PC-3 (cell line): ENCODE results near the gene KIAA0040. TPM values are rescaled to one million over a fixed set of nuclear protein-coding genes. Genes with fewer than 3 reads are reported as not detected.

Experiments
- ATAC-seq: fragments of 200-7000 bp; cut with Tn5 transposase; 2 replicates; pipeline ENCODE4 v1.9.1; 2020; ENCODE audit warnings: mild to moderate bottlenecking, moderate library complexity
- BruUV-seq: library from RNA; stranded (reverse); fragments of 400-500 nt; replicated peaks from 2 replicates; lab custom pipeline; 2021; lab: Mats Ljungman, UMichigan
- CTCF ChIA-PET: fragments of 300-600 bp; sonication (Branson Sonifier 250); formaldehyde crosslinking; loops from one replicate; lab custom pipeline; 2022; ENCODE audit warnings: antibody characterized with exemption; lab: Charles Lee
- POLR2A ChIA-PET: fragments of 300-600 bp; sonication (Branson Sonifier 250); formaldehyde crosslinking; loops from one replicate; lab custom pipeline; 2022; ENCODE audit warnings: antibody characterized with exemption; ENCODE audit not compliant: unreplicated experiment; lab: Charles Lee
- DNase-seq: peaks from one replicate; pipeline ENCODE4 v3.0.0-alpha.2; 2015
- H2AFZ ChIP-seq: fragments of 300-600 bp; sonication (generic); 2 replicates; pipeline ENCODE4 v1.6.0; 2016; ENCODE audit warnings: antibody characterized with exemption, low read length
- H3F3A ChIP-seq: fragments of 300-600 bp; sonication (generic); one replicate; pipeline ENCODE4 v1.6.0; 2017; ENCODE audit warnings: antibody characterized with exemption, low read length, control low read depth, mild to moderate bottlenecking; ENCODE audit not compliant: unreplicated experiment
- H3K27ac ChIP-seq: fragments of 300-600 bp; sonication (generic); 2 replicates; pipeline ENCODE4 v1.5.1; 2016; ENCODE audit warnings: mild to moderate bottlenecking, low read length
- H3K27me3 ChIP-seq: fragments of 300-600 bp; sonication (generic); 2 replicates; pipeline ENCODE4 v1.6.1; 2016; ENCODE audit warnings: low read length, mixed read lengths
- H3K36me3 ChIP-seq: fragments of 300-600 bp; sonication (generic); 2 replicates; pipeline ENCODE4 v1.6.1; 2016; ENCODE audit warnings: low read depth, mixed run types, low read length, mixed read lengths
- H3K4me1 ChIP-seq: fragments of 300-600 bp; sonication (generic); 2 replicates; pipeline ENCODE4 v1.5.1; 2016; ENCODE audit warnings: low read length; ENCODE audit not compliant: insufficient read depth
- H3K4me2 ChIP-seq: fragments of 300-600 bp; sonication (generic); 2 replicates; pipeline ENCODE4 v1.6.0; 2016; ENCODE audit warnings: low read length
- H3K4me3 ChIP-seq: fragments of 300-600 bp; sonication (generic); 2 replicates; pipeline ENCODE4 v1.5.1; 2016; ENCODE audit warnings: mild to moderate bottlenecking, low read length, mixed read lengths
- H3K79me2 ChIP-seq: fragments of 300-600 bp; sonication (generic); 2 replicates; pipeline ENCODE4 v1.6.1; 2017; ENCODE audit warnings: low read length, mixed read lengths
- H3K9ac ChIP-seq: fragments of 300-600 bp; sonication (generic); 2 replicates; pipeline ENCODE4 v1.6.0; 2016; ENCODE audit warnings: mild to moderate bottlenecking, low read length
- H3K9me2 ChIP-seq: fragments of 300-600 bp; sonication (generic); replicated peaks from 2 replicates; pipeline ENCODE4 v1.6.1; 2016; ENCODE audit warnings: mixed run types, low read length, mixed read lengths
- H3K9me3 ChIP-seq: fragments of 300-600 bp; sonication (generic); 2 replicates; pipeline ENCODE4 v1.6.1; 2016; ENCODE audit warnings: low read length, mixed read lengths
- H4K20me1 ChIP-seq: fragments of 300-600 bp; sonication (generic); 2 replicates; pipeline ENCODE4 v1.6.1; 2016; ENCODE audit warnings: low read length, mixed read lengths
- EZH2 ChIP-seq: fragments of 300-600 bp; sonication (generic); IDR thresholded peaks from one replicate; pipeline ENCODE4 v1.6.1; 2017; ENCODE audit warnings: antibody characterized with exemption, mild to moderate bottlenecking, low read length; ENCODE audit not compliant: unreplicated experiment
- EZH2phosphoT487 ChIP-seq: fragments of 300-600 bp; sonication (generic); IDR thresholded peaks from 2 replicates; pipeline ENCODE4 v1.6.1; 2018; ENCODE audit warnings: mild to moderate bottlenecking, antibody characterized with exemption, low read length, borderline replicate concordance
- intact Hi-C: fragments of 100-400 bp; cut with micrococcal nuclease; formaldehyde crosslinking; loops from 2 replicates; pipeline ENCODE4 v1.9.0; 2023
- total RNA-seq: library from RNA; depleted of rRNA; stranded (reverse); fragments of >200 nt; gene quantifications from 2 replicates; pipeline ENCODE4 v1.2.3, GENCODE V29; 2014
- TF ChIP-seq, protein P1 (sequence below): fragments of 300-600 bp; sonication (generic); conservative IDR thresholded peaks from 2 replicates; pipeline ENCODE4 v1.5.1; 2017; ENCODE audit warnings: antibody characterized with exemption, low read depth, mild to moderate bottlenecking, low read length

The KIAA0040 gene
- total RNA-seq, 1 experiment from 2014 or later, result 17.8 TPM

DNA sequence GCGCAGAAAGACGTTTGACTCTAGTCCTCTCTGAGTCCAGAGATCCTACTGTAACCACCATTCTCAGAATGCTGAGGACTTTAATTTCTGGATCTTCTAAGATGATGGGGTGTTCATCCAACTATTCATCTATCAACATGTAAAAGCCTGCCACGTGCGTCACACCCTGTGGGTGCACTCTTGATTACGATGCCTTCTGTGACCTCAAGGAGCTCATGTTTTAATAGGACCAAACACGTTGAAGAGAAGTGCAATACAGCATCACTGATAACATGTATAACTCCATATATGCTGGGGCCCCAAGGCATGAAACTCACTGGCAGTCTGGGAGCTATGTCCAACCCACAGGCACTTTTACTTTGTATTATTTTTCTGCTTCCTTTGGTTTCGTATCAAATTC is 19.0 kb downstream of the KIAA0040 start:
- no TSS peak for BruUV-seq
- TF ChIP-seq EZH2 (no peak), EZH2phosphoT487 (no peak)
- TF ChIP-seq, protein P1, sequence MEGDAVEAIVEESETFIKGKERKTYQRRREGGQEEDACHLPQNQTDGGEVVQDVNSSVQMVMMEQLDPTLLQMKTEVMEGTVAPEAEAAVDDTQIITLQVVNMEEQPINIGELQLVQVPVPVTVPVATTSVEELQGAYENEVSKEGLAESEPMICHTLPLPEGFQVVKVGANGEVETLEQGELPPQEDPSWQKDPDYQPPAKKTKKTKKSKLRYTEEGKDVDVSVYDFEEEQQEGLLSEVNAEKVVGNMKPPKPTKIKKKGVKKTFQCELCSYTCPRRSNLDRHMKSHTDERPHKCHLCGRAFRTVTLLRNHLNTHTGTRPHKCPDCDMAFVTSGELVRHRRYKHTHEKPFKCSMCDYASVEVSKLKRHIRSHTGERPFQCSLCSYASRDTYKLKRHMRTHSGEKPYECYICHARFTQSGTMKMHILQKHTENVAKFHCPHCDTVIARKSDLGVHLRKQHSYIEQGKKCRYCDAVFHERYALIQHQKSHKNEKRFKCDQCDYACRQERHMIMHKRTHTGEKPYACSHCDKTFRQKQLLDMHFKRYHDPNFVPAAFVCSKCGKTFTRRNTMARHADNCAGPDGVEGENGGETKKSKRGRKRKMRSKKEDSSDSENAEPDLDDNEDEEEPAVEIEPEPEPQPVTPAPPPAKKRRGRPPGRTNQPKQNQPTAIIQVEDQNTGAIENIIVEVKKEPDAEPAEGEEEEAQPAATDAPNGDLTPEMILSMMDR, result no peak
- H4K20me1 ChIP-seq, result no peaks in the 10 kb centered on the region
- H3K27me3 ChIP-seq, result no peaks in the 10 kb centered on the region
- intact Hi-C loops, result no loop called here
- ChIA-PET POLR2A (no interaction called here), CTCF (no interaction called here)
- no peak for ATAC-seq
- H3K4me2 ChIP-seq, result no peak overlapping the region
- H3K4me3 ChIP-seq, result no peak overlapping the region
- H3K9me3 ChIP-seq, result no peaks in the 10 kb centered on the region
- no peaks in the 10 kb centered on the region for H3K9me2 ChIP-seq
- peaks cover 14% of the 10 kb centered on the region for H3F3A ChIP-seq
- no peak overlapping the region for H2AFZ ChIP-seq
- no peak overlapping the region for H3K9ac ChIP-seq
- H3K36me3 ChIP-seq, result 0 out of 2 replicates have a peak, but pooled peaks cover 8% of the 10 kb centered on the region
- peak overlapping the region; percentile 92 for H3K27ac ChIP-seq
- H3K4me1 ChIP-seq, result peaks cover 54% of the 10 kb centered on the region
- H3K79me2 ChIP-seq, result no peaks in the 10 kb centered on the region
- no peak for DNase-seq

DNA sequence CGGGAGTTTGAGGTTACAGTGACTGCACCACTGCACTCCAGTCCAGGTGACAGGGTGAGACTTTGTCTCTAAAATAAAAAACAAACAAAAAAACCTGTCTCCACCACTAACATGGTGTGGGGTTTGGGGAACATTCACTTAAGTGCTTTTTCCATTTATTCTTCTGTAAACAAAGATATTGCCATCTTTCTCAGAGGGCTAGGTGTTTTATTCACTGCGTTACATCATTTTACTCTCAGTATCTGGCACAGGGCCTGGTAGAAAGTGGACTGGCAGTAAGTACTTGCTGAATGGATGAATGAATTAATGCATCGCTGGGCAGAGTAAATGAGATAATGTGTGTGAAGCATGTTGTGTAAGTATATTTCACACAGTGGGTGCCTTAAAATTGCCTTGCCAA is 20.1 kb downstream of the KIAA0040 start:
- Histone ChIP-seq H3K4me3 (no peak overlapping the region), H3K9ac (no peak overlapping the region), H3K9me3 (no peaks in the 10 kb centered on the region), H3K36me3 (0 out of 2 replicates have a peak, but pooled peaks cover 8% of the 10 kb centered on the region), H3K4me1 (peaks cover 57% of the 10 kb centered on the region), H3K27me3 (no peaks in the 10 kb centered on the region), H4K20me1 (no peaks in the 10 kb centered on the region), H3K9me2 (no peaks in the 10 kb centered on the region), H3K79me2 (no peaks in the 10 kb centered on the region), H3K4me2 (no peak overlapping the region), H3K27ac (no peak overlapping the region), H2AFZ (no peak overlapping the region), H3F3A (peaks cover 14% of the 10 kb centered on the region)
- ChIA-PET POLR2A (no interaction called here), CTCF (no interaction called here)
- TF ChIP-seq, protein P1, result no peak
- TF ChIP-seq EZH2, result no peak
- no peak for TF ChIP-seq EZH2phosphoT487
- no TSS peak for BruUV-seq
- ATAC-seq (no peak), DNase-seq (no peak)
- intact Hi-C loops, result no loop called here

DNA sequence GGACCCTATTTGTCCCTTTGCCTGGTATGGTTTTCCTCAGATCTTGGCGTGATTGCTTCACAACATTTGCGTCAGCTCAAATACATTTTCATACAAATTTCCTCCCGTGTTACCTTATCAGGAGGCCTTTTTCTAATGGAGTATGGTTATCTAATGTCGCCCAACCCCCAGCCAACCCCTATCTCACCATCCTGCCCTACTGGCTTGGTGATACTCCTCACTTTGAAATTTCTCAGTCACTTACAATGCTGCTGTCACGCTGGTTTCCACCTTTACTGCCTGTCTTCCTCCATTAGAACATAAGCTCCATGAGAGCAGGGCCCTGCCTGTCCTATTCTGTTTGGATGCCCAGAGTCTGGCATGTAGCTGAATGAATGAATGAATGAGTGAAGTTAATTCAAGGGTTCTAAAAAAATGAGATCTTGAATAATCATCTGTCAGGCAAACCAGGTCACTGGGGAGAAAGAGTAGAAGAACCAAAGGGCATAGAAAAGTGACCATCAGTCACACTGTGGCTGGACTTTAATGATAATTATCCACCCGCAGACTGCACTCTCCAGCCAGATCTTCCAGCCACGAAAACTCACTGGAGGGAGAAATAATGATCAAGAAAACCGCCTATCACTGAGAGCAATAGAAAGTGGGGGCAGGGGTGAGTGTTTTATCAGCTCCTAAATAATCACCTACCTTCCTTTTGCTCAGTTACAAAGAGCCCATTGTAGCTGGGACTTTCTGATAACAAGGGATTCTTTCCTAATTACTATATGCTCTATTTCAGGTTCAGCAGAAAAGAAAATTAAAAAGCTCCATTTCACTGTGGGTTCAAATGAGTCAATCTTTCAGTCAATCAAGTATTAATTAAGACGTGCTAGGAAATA is 21.3 kb downstream of the KIAA0040 start:
- Histone ChIP-seq H3K4me2 (no peak overlapping the region), H3K79me2 (no peaks in the 10 kb centered on the region), H3K36me3 (0 out of 2 replicates have a peak, but pooled peaks cover 10% of the 10 kb centered on the region), H4K20me1 (no peaks in the 10 kb centered on the region), H3F3A (peaks cover 14% of the 10 kb centered on the region), H3K4me3 (no peak overlapping the region), H3K27me3 (no peaks in the 10 kb centered on the region), H3K9ac (no peak overlapping the region), H3K9me3 (no peaks in the 10 kb centered on the region), H2AFZ (no peak overlapping the region), H3K4me1 (peaks cover 49% of the 10 kb centered on the region), H3K9me2 (no peaks in the 10 kb centered on the region), H3K27ac (peak overlapping the region; percentile 98)
- intact Hi-C loops, result no loop called here
- no peak for TF ChIP-seq EZH2
- no peak for DNase-seq
- BruUV-seq, result no TSS peak
- POLR2A ChIA-PET, result no interaction called here
- CTCF ChIA-PET, result no interaction called here
- ATAC-seq, result no peak
